Vein endothelial cell (primary cell): ENCODE results near the gene TAS2R20. TPM values are rescaled to one million over a fixed set of nuclear protein-coding genes. Genes with fewer than 3 reads are reported as not detected.

Experiments
- total RNA-seq: library from RNA; depleted of rRNA; stranded (reverse); fragments of >200 nt; gene quantifications from 2 replicates; pipeline ENCODE4 v1.2.3, GENCODE V29; 2012

TAS2R20 gene, protein sequence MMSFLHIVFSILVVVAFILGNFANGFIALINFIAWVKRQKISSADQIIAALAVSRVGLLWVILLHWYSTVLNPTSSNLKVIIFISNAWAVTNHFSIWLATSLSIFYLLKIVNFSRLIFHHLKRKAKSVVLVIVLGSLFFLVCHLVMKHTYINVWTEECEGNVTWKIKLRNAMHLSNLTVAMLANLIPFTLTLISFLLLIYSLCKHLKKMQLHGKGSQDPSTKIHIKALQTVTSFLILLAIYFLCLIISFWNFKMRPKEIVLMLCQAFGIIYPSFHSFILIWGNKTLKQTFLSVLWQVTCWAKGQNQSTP
- 3.9 and 5.4 TPM in 2 replicates for total RNA-seq

DNA sequence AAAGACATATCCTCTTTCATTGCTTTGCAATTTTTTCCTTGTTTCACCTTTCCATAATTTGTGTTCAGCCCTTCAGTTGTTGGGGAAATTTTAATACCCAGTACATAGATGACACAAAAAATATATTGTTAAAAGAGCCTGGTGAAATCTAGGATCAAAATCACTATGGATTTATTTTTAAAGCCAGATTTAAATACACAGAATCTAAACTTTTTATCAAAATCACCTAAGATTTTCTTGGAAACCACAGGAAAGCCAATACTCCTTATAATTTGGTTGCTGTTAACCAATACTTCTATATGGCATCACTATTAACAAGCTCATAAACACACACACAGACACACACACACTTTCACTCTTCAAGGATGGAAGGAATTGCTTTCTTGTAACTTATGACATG, at the start of gene TAS2R20:
Gene TAS2R20, minus strand, starts transcription at position 101 of the 400 bp plus-strand sequence. CDS start 429 bp downstream, outside the sequence.

DNA sequence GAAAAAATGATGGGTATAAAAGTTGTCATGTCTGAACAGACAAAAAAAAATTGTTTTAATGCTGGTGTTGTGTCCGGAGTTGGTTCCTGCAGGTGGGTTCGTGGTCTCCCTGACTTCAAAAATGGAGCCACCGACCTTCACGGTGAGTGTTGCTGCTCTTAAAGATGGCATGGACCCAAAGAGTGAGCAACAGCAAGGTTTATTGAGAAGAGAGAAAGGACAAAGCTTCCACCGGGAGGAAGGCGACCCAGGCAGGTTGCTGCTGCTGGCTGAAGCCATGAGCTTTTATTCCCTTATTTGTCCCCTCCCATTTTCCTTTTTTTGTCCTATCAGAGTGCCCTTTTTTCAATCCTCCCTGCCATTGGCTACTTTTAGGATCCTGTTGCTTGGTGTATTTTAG, 33.2 kb upstream of the TAS2R20 start, which contains the start of gene TAS2R31:
Gene TAS2R31, minus strand, starts transcription at position 101 of the 400 bp plus-strand sequence. Its CDS starts 72 bp downstream, at position 29.

DNA sequence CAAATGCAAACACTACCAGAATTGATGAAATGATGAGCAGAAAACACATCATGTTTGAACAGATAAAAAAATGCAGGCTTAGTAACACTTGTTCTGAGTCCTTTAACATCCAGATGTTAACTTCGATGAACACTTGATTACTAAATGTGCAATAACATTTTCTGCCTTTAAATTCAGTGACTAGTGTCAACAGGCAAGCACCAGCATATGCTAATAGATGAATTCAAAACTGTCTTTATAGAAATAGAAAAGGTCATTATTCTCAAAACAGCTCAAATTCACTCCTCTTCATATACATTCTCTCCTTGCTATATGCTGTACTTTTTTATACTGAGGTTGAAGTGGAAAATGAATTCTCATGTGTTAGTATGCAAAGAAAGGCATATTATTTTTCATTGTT, 24.4 kb upstream of the TAS2R20 start, which contains the start of gene TAS2R19:
Gene TAS2R19, minus strand, starts transcription at position 101 of the 400 bp plus-strand sequence. Its CDS starts 49 bp downstream, at position 52.

DNA sequence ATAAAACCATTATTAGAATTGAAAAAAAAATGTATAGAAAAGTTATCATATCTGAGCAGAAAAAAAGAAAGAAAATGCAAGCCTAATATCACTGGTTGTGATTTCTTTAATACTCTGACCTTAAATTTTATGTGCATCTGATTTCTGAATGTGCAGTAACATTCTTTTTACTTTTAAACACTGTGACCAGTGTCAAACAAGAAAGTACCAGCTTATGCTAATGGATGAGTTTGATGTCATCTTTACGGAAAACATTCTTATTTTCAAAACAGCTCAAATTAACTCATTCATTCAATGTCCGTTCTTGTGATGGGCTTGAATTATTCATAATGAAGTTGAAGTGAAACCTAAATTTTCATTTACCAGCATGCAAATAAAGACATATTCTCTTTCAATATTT, 11.3 kb downstream of the TAS2R20 start, which contains the start of gene TAS2R50:
Gene TAS2R50, minus strand, starts transcription at position 101 of the 400 bp plus-strand sequence. Its CDS starts 52 bp downstream, at position 49.

Other genes starting within 250 kb of the TAS2R20 start
- 0.48 TPM in 1 of 2 replicates, not detected in the other for gene TAS2R7, start 195.7 kb downstream of the TAS2R20 start, total RNA-seq
- gene TAS2R8, start 191.0 kb downstream of the TAS2R20 start, total RNA-seq = 0.33 TPM in 1 of 2 replicates, not detected in the other
- gene TAS2R9, start 188.1 kb downstream of the TAS2R20 start, total RNA-seq = 0.19 TPM in 1 of 2 replicates, not detected in the other
- 0.98 and 1.5 TPM in 2 replicates for gene TAS2R10, start 171.9 kb downstream of the TAS2R20 start, total RNA-seq
- 0.76 and 2.3 TPM in 2 replicates for gene PRR4, start 148.8 kb downstream of the TAS2R20 start, total RNA-seq
- gene PRH1, start 114.0 kb downstream of the TAS2R20 start, total RNA-seq = 16.0 and 19.2 TPM in 2 replicates
- 1.6 and 2.4 TPM in 2 replicates for gene TAS2R13, start 88.7 kb downstream of the TAS2R20 start, total RNA-seq
- gene PRH2, start 69.1 kb downstream of the TAS2R20 start, total RNA-seq = 0.65 TPM in 1 of 2 replicates, not detected in the other
- 2.3 and 4.0 TPM in 2 replicates for gene TAS2R14, start 59.0 kb downstream of the TAS2R20 start, total RNA-seq
- gene TAS2R50, start 11.4 kb downstream of the TAS2R20 start, total RNA-seq = 4.5 and 4.6 TPM in 2 replicates
- 5.5 and 6.5 TPM in 2 replicates for gene TAS2R19, start 24.3 kb upstream of the TAS2R20 start, total RNA-seq
- gene TAS2R31, start 33.1 kb upstream of the TAS2R20 start, total RNA-seq = 6.9 and 7.2 TPM in 2 replicates
- 2.9 and 3.1 TPM in 2 replicates for gene TAS2R46, start 64.0 kb upstream of the TAS2R20 start, total RNA-seq
- 1.3 and 1.6 TPM in 2 replicates for gene TAS2R43, start 94.0 kb upstream of the TAS2R20 start, total RNA-seq
- 5.6 and 6.5 TPM in 2 replicates for gene TAS2R30, start 136.3 kb upstream of the TAS2R20 start, total RNA-seq
- 7.2 and 8.2 TPM in 2 replicates for gene SMIM10L1, start 172.9 kb upstream of the TAS2R20 start, total RNA-seq
- not detected in 2 replicates for gene TAS2R42, start 188.6 kb upstream of the TAS2R20 start, total RNA-seq